ENCODE data around the gene ATP8B4.

ATP8B4 gene

GRCh38 chr15:49927189-49927861, 191.7 kb downstream of the ATP8B4 start:
- H2AFZ ChIP-seq (ENCODE audit: low read length), result no peak overlapping the region

DNA sequence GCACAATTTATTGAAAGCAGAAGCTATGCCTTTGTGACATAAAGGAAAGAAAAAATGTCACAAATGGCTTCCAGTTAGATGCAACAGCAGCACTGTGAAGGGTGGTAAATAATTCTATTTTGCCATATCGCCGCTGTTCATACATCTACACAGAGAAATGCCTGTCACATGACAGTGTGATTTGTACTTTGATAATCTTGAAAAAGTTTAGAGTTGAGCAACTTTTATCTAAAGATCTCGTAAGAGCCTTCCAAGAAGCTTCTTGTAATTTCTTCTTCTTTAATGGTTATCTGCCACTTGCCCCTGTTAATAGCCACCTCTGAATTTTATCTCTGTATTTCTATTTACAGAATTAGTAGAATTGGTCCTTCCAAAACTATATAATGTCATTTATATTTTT, 192.3 kb downstream of the ATP8B4 start:
- no peaks in the 10 kb centered on the region for H3F3A ChIP-seq (ENCODE audit: insufficient read depth, low read length)
- H2AFZ ChIP-seq (ENCODE audit: low read length), result no peak overlapping the region
- H3K27me3 ChIP-seq (ENCODE audit: insufficient read depth, low read length), result no peaks in the 10 kb centered on the region
- no peak overlapping the region for H3K9ac ChIP-seq (ENCODE audit: low read length)
- no peaks in the 10 kb centered on the region for H3K4me1 ChIP-seq (ENCODE audit: insufficient read depth, low read length, severe bottlenecking)
- H4K20me1 ChIP-seq (ENCODE audit: insufficient read depth, low read length), result no peaks in the 10 kb centered on the region
- H3K9me3 ChIP-seq (ENCODE audit: low read length), result no peaks in the 10 kb centered on the region
- TF ChIP-seq EZH2 (IDR thresholded peaks at IDR 0.05; ENCODE audit: borderline replicate concordance, low read length) (no peak), CTCF (IDR thresholded peaks at IDR 0.05; ENCODE audit: low read length) (no peak)
- no peak overlapping the region for H3K27ac ChIP-seq (ENCODE audit: low read depth, low read length, poor library complexity, severe bottlenecking)
- no peak overlapping the region for H3K4me2 ChIP-seq (ENCODE audit: low read length)
- H3K79me2 ChIP-seq (ENCODE audit: insufficient read depth, low read length), result no peaks in the 10 kb centered on the region
- no peaks in the 10 kb centered on the region for H3K9me2 ChIP-seq (ENCODE audit: low read depth, low read length)
- no peaks in the 10 kb centered on the region for H3K36me3 ChIP-seq (ENCODE audit: insufficient read depth, low read length)
- no peak overlapping the region for H3K4me3 ChIP-seq (ENCODE audit: low read depth, low read length, poor library complexity, severe bottlenecking)

More at GRCh38 chr15:49927189-49927861, 191.7 kb downstream of the ATP8B4 start:
- H3K4me3 ChIP-seq (ENCODE audit: low read depth, low read length, poor library complexity, severe bottlenecking), result no peak overlapping the region
- no peaks in the 10 kb centered on the region for H3K27me3 ChIP-seq (ENCODE audit: insufficient read depth, low read length)
- H3K9me2 ChIP-seq (ENCODE audit: low read depth, low read length), result no peaks in the 10 kb centered on the region
- H4K20me1 ChIP-seq (ENCODE audit: insufficient read depth, low read length), result no peaks in the 10 kb centered on the region
- no peaks in the 10 kb centered on the region for H3K36me3 ChIP-seq (ENCODE audit: insufficient read depth, low read length)
- H3K9me3 ChIP-seq (ENCODE audit: low read length), result no peaks in the 10 kb centered on the region
- H3K4me2 ChIP-seq (ENCODE audit: low read length), result no peak overlapping the region
- TF ChIP-seq EZH2 (IDR thresholded peaks at IDR 0.05; ENCODE audit: borderline replicate concordance, low read length) (no peak), CTCF (IDR thresholded peaks at IDR 0.05; ENCODE audit: low read length) (no peak)
- no peaks in the 10 kb centered on the region for H3K4me1 ChIP-seq (ENCODE audit: insufficient read depth, low read length, severe bottlenecking)
- no peak overlapping the region for H3K27ac ChIP-seq (ENCODE audit: low read depth, low read length, poor library complexity, severe bottlenecking)
- no peak overlapping the region for H3K9ac ChIP-seq (ENCODE audit: low read length)
- no peaks in the 10 kb centered on the region for H3F3A ChIP-seq (ENCODE audit: insufficient read depth, low read length)
- H3K79me2 ChIP-seq (ENCODE audit: insufficient read depth, low read length), result no peaks in the 10 kb centered on the region

GRCh38 chr15:49923671-49924070, 195.4 kb downstream of the ATP8B4 start:
- no peaks in the 10 kb centered on the region for H3K4me1 ChIP-seq (ENCODE audit: insufficient read depth, low read length, severe bottlenecking)
- H3K79me2 ChIP-seq (ENCODE audit: insufficient read depth, low read length), result no peaks in the 10 kb centered on the region
- H4K20me1 ChIP-seq (ENCODE audit: insufficient read depth, low read length), result no peaks in the 10 kb centered on the region
- H3F3A ChIP-seq (ENCODE audit: insufficient read depth, low read length), result no peaks in the 10 kb centered on the region
- H3K36me3 ChIP-seq (ENCODE audit: insufficient read depth, low read length), result no peaks in the 10 kb centered on the region
- no peak overlapping the region for H3K4me3 ChIP-seq (ENCODE audit: low read depth, low read length, poor library complexity, severe bottlenecking)
- no peaks in the 10 kb centered on the region for H3K9me3 ChIP-seq (ENCODE audit: low read length)
- TF ChIP-seq CTCF (IDR thresholded peaks at IDR 0.05; ENCODE audit: low read length) (no peak), EZH2 (IDR thresholded peaks at IDR 0.05; ENCODE audit: borderline replicate concordance, low read length) (no peak)
- no peak overlapping the region for H3K9ac ChIP-seq (ENCODE audit: low read length)
- no peak overlapping the region for H3K27ac ChIP-seq (ENCODE audit: low read depth, low read length, poor library complexity, severe bottlenecking)
- H3K4me2 ChIP-seq (ENCODE audit: low read length), result no peak overlapping the region
- H2AFZ ChIP-seq (ENCODE audit: low read length), result no peak overlapping the region
- H3K9me2 ChIP-seq (ENCODE audit: low read depth, low read length), result no peaks in the 10 kb centered on the region
- H3K27me3 ChIP-seq (ENCODE audit: insufficient read depth, low read length), result no peaks in the 10 kb centered on the region
